Neural cell (in vitro differentiated cells): ENCODE results near the gene TMEM106A. TPM values are rescaled to one million over a fixed set of nuclear protein-coding genes. Genes with fewer than 3 reads are reported as not detected.

Source experiments
- H2AFZ ChIP-seq: fragments of 200-600, 300-800 bp; sonication (generic), shearing (Covaris generic); 2 replicates; pipeline ENCODE4 v1.6.0; 2014; ENCODE audit warnings: low read depth, mild to moderate bottlenecking, antibody characterized with exemption, low read length, moderate library complexity
- H3F3A ChIP-seq: fragments of 200-600 bp; shearing (Covaris generic); 2 replicates; pipeline ENCODE4 v1.6.1; 2016; ENCODE audit warnings: mild to moderate bottlenecking, moderate library complexity, mixed read lengths, antibody characterized with exemption, low read length; ENCODE audit not compliant: insufficient read depth, poor library complexity, severe bottlenecking
- H3K27ac ChIP-seq: fragments of 200-600, 300-800 bp; sonication (generic), shearing (Covaris generic); 2 replicates; pipeline ENCODE4 v1.5.1; 2014; ENCODE audit warnings: mild to moderate bottlenecking, low read length, moderate library complexity
- H3K27me3 ChIP-seq: fragments of 300-800, 200-600 bp; sonication (generic), shearing (Covaris generic); 2 replicates; pipeline ENCODE4 v1.6.0; 2014; ENCODE audit warnings: mild to moderate bottlenecking, low read depth, low read length, moderate library complexity; ENCODE audit not compliant: insufficient read depth
- H3K36me3 ChIP-seq: fragments of 300-800, 200-600 bp; sonication (generic), shearing (Covaris generic); 2 replicates; pipeline ENCODE4 v1.5.1; 2014; ENCODE audit warnings: mild to moderate bottlenecking, antibody characterized with exemption, low read length, moderate library complexity; ENCODE audit not compliant: insufficient read depth
- H3K4me2 ChIP-seq: fragments of 300-800, 200-600 bp; sonication (generic), shearing (Covaris generic); 2 replicates; pipeline ENCODE4 v1.6.0; 2014; ENCODE audit warnings: mild to moderate bottlenecking, low read length
- H3K4me3 ChIP-seq: fragments of 300-800, 200-600 bp; sonication (generic), shearing (Covaris generic); 2 replicates; pipeline ENCODE4 v1.5.1; 2014; ENCODE audit warnings: mild to moderate bottlenecking, low read length, moderate library complexity
- H3K79me2 ChIP-seq: fragments of 200-600 bp; shearing (Covaris generic); replicated peaks from 2 replicates; pipeline ENCODE4 v1.6.0; 2014; ENCODE audit warnings: mild to moderate bottlenecking, low read length, moderate library complexity; ENCODE audit not compliant: insufficient read depth
- H3K9ac ChIP-seq: fragments of 300-800, 200-600 bp; sonication (generic), shearing (Covaris generic); 2 replicates; pipeline ENCODE4 v1.6.1; 2016; ENCODE audit warnings: mild to moderate bottlenecking, low read length, mixed read lengths
- H3K9me2 ChIP-seq: fragments of 200-600 bp; shearing (Covaris generic); 2 replicates; pipeline ENCODE4 v1.6.1; 2016; ENCODE audit warnings: mild to moderate bottlenecking, low read length, mixed read lengths; ENCODE audit not compliant: insufficient read depth
- H3K9me3 ChIP-seq: fragments of 200-600, 300-800 bp; sonication (generic), shearing (Covaris generic); 2 replicates; pipeline ENCODE4 v1.6.1; 2016; ENCODE audit warnings: mild to moderate bottlenecking, mixed run types, low read length, moderate library complexity, mixed read lengths
- H4K20me1 ChIP-seq: fragments of 200-600 bp; shearing (Covaris generic); 2 replicates; pipeline ENCODE4 v1.6.1; 2016; ENCODE audit warnings: mild to moderate bottlenecking, mixed run types; ENCODE audit not compliant: insufficient read depth
- EP300 ChIP-seq: fragments of 450-650 bp; conservative IDR thresholded peaks from 2 replicates; pipeline ENCODE4 v1.6.1; 2014; ENCODE audit warnings: antibody characterized with exemption, mild to moderate bottlenecking, moderate library complexity; ENCODE audit not compliant: poor library complexity, severe bottlenecking
- EZH2 ChIP-seq: fragments of 200-600, 300-800 bp; shearing (Covaris generic), sonication (generic); IDR thresholded peaks from 2 replicates; pipeline ENCODE4 v1.6.1; 2014; ENCODE audit warnings: antibody characterized with exemption, low read length, borderline replicate concordance, mild to moderate bottlenecking; ENCODE audit not compliant: insufficient read depth, poor library complexity, severe bottlenecking
- MXI1 ChIP-seq: fragments of 450-650 bp; conservative IDR thresholded peaks from 2 replicates; pipeline ENCODE4 v1.6.1; 2014; ENCODE audit warnings: antibody characterized with exemption, mild to moderate bottlenecking; ENCODE audit not compliant: poor library complexity, severe bottlenecking
- POLR2AphosphoS5 ChIP-seq: IDR thresholded peaks from 2 replicates; pipeline ENCODE4 v1.6.1; 2012
- RAD21 ChIP-seq: fragments of 450-650 bp; conservative IDR thresholded peaks from 2 replicates; pipeline ENCODE4 v1.6.1; 2014; ENCODE audit warnings: antibody characterized with exemption, mild to moderate bottlenecking, moderate library complexity
- SMC3 ChIP-seq: fragments of 450-650 bp; conservative IDR thresholded peaks from 2 replicates; pipeline ENCODE4 v1.6.1; 2014; ENCODE audit warnings: antibody characterized with exemption, mild to moderate bottlenecking, moderate library complexity; ENCODE audit not compliant: poor library complexity
- TAF1 ChIP-seq: IDR thresholded peaks from 2 replicates; pipeline ENCODE4 v1.6.1; 2012; ENCODE audit warnings: low read depth
- polyA plus RNA-seq: library from polyadenylated mRNA; depleted of rRNA; stranded (reverse); fragments of >200 nt; gene quantifications from 2 replicates; pipeline ENCODE4 v1.2.3, GENCODE V29; 2014
- TF ChIP-seq, protein P1 (sequence below): IDR thresholded peaks from 2 replicates; pipeline ENCODE4 v1.6.1; 2012; ENCODE audit warnings: borderline replicate concordance
- TF ChIP-seq, protein P2 (sequence below): fragments of 450-650 bp; IDR thresholded peaks from 2 replicates; pipeline ENCODE4 v1.5.1; 2014; ENCODE audit warnings: antibody characterized with exemption, mild to moderate bottlenecking, moderate library complexity; ENCODE audit not compliant: poor library complexity, severe bottlenecking

TMEM106A gene
- polyA plus RNA-seq, 1 donor from 2014 or later, result not detected

DNA sequence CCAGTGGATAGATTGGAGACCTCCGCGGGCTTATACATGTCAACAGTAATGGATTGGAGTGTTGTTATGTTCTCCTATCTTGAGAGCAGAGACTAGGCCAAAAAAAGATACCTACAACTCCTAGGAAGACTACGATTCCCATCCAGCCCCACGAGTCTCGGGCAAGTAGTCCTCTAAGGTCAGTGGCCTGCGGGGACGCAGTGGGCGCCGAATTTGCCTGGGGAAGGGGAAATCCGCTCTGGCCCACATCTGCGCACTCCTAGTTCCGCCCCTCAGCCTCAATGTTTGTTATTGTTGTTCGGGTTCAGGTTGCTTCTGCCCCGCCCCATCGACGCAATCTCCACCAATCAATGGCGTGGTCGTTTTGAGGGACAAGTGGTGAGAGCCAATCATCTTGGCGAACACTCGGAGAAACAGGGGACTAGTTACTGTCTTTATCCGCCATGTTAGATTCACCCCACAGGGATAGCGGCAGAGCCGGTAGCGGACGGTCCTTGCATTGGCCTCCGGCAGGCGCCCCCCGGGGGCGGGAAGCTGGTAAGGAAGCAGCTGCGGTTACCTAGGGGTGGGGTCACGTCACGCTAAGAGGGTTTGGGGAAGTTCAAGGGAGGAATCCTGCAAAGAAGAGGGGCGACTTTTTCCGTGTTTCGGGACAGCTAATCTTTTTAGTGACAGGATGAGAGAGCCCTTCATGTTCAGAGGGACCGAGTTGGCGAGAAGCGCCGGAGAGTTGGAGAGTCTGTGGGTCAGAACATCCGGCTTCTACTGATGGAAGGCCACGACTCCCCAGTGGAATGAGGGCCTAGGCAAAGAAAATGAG is 40.7 kb upstream of the TMEM106A start, which contains the start of gene NBR1:
NBR1 (plus strand) TSS at position 449 of the 820 bp plus-strand sequence. CDS start 4,586 bp downstream, outside the sequence.
- H3K27me3 ChIP-seq, result no peaks in the 10 kb centered on the region
- H3K9me2 ChIP-seq, result no peaks in the 10 kb centered on the region
- H4K20me1 ChIP-seq, result no peaks in the 10 kb centered on the region
- peak within 1 kb of the TSS; percentile 90 for H3K9ac ChIP-seq
- peak within 1 kb of the TSS; percentile 98 for H3K27ac ChIP-seq
- peaks cover 35% of the 10 kb centered on the region for H3K79me2 ChIP-seq
- no peak for TF ChIP-seq EP300
- TF ChIP-seq, protein P1, sequence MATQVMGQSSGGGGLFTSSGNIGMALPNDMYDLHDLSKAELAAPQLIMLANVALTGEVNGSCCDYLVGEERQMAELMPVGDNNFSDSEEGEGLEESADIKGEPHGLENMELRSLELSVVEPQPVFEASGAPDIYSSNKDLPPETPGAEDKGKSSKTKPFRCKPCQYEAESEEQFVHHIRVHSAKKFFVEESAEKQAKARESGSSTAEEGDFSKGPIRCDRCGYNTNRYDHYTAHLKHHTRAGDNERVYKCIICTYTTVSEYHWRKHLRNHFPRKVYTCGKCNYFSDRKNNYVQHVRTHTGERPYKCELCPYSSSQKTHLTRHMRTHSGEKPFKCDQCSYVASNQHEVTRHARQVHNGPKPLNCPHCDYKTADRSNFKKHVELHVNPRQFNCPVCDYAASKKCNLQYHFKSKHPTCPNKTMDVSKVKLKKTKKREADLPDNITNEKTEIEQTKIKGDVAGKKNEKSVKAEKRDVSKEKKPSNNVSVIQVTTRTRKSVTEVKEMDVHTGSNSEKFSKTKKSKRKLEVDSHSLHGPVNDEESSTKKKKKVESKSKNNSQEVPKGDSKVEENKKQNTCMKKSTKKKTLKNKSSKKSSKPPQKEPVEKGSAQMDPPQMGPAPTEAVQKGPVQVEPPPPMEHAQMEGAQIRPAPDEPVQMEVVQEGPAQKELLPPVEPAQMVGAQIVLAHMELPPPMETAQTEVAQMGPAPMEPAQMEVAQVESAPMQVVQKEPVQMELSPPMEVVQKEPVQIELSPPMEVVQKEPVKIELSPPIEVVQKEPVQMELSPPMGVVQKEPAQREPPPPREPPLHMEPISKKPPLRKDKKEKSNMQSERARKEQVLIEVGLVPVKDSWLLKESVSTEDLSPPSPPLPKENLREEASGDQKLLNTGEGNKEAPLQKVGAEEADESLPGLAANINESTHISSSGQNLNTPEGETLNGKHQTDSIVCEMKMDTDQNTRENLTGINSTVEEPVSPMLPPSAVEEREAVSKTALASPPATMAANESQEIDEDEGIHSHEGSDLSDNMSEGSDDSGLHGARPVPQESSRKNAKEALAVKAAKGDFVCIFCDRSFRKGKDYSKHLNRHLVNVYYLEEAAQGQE, result peak; percentile 62
- peak; percentile 85 for TF ChIP-seq TAF1
- peak; percentile 73 for TF ChIP-seq SMC3
- TF ChIP-seq, protein P2, sequence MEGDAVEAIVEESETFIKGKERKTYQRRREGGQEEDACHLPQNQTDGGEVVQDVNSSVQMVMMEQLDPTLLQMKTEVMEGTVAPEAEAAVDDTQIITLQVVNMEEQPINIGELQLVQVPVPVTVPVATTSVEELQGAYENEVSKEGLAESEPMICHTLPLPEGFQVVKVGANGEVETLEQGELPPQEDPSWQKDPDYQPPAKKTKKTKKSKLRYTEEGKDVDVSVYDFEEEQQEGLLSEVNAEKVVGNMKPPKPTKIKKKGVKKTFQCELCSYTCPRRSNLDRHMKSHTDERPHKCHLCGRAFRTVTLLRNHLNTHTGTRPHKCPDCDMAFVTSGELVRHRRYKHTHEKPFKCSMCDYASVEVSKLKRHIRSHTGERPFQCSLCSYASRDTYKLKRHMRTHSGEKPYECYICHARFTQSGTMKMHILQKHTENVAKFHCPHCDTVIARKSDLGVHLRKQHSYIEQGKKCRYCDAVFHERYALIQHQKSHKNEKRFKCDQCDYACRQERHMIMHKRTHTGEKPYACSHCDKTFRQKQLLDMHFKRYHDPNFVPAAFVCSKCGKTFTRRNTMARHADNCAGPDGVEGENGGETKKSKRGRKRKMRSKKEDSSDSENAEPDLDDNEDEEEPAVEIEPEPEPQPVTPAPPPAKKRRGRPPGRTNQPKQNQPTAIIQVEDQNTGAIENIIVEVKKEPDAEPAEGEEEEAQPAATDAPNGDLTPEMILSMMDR, result peak; percentile 67
- peak; percentile 67 for TF ChIP-seq RAD21
- TF ChIP-seq EZH2, result no peak
- TF ChIP-seq POLR2AphosphoS5, result peak; percentile 90
- TF ChIP-seq MXI1, result peak; percentile 45
- H3K4me2 ChIP-seq, result peak within 1 kb of the TSS; percentile 93
- H3K9me3 ChIP-seq, result no peaks in the 10 kb centered on the region
- H2AFZ ChIP-seq, result peak within 1 kb of the TSS; percentile 74
- H3K36me3 ChIP-seq, result no peaks in the 10 kb centered on the region
- peaks cover 8% of the 10 kb centered on the region for H3F3A ChIP-seq
- H3K4me3 ChIP-seq, result peak within 1 kb of the TSS; percentile 74

DNA sequence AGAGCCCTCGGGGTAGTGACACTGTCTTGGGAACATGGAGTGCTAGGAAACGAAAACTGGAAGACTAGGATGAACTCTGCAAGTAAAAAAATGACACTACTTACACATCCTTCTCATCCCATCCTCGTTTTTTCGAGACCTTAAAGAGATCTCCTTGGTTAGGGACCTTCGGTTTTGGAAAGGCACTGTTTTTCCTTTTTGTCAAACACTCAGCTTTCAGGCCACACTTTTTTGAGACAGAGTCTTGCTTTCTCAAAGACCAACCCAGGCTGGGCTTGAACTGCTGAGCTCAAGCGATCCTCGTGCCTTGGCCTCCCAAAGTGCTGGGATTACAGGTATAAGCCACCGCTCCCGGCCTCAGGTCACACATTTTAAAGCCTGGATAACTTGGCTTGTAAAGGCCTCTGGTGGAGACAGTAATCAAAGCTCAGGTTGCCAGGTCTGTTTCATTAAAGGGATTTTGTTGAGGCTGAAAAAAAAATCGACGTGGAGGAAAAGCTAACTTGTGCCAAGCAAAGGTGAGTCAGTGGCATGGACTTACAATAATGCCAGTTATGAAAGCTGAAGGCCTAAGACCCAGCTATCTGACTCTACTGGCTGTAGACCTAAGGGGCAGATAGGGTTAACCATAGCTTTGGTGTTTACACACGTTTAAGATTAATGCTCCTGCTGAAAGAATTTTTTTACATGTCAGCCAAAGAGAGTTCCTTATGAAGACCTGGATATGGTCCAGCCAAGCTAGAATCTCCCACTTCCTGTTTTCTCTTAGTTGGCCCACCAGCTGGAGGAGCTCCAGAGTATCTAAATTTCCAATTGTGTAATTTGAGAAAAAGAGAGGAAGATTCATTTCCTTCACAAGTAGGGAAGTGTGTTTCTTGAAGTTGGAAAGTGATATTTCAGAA is 39.8 kb upstream of the TMEM106A start:
- H3K9me3 ChIP-seq, result no peaks in the 10 kb centered on the region
- H2AFZ ChIP-seq, result peak overlapping the region; percentile 10
- TF ChIP-seq, protein P1, result no peak
- TF ChIP-seq RAD21 (peak; percentile 38), SMC3 (peak; percentile 60), TAF1 (no peak), MXI1 (no peak), POLR2AphosphoS5 (no peak)
- TF ChIP-seq, protein P2, result peak; percentile 56
- peak overlapping the region; percentile 74 for H3K4me3 ChIP-seq
- H3K36me3 ChIP-seq, result no peaks in the 10 kb centered on the region
- no peaks in the 10 kb centered on the region for H4K20me1 ChIP-seq
- H3F3A ChIP-seq, result peaks cover 8% of the 10 kb centered on the region
- H3K9ac ChIP-seq, result peak overlapping the region; percentile 90
- H3K9me2 ChIP-seq, result no peaks in the 10 kb centered on the region
- H3K4me2 ChIP-seq, result peak overlapping the region; percentile 93
- H3K79me2 ChIP-seq, result peaks cover 35% of the 10 kb centered on the region
- H3K27me3 ChIP-seq, result no peaks in the 10 kb centered on the region
- H3K27ac ChIP-seq, result peak overlapping the region; percentile 98
